Vagina (tissue), 2 donors: ENCODE measurements around the gene SLC25A10. TPM values are rescaled to one million over a fixed set of nuclear protein-coding genes. Genes with fewer than 3 reads are reported as not detected.

Experiments used
- DNase-seq, 2 donors: peaks; one replicate each; pipeline ENCODE4 v3.0.0-alpha.2; 2017; ENCODE audit errors: extremely low spot score in 2 of 2
- H3K27ac ChIP-seq: fragments of 200-600 bp; sonication (generic); one replicate; pipeline ENCODE4 v1.5.1; 2019
- H3K27me3 ChIP-seq: fragments of 200-600 bp; sonication (generic); one replicate; pipeline ENCODE4 v1.5.1; 2019
- H3K36me3 ChIP-seq, 2 donors: fragments of 200-600 bp; sonication (generic); one replicate each; pipeline ENCODE4 v1.5.1; 2017 to 2019
- H3K4me1 ChIP-seq: fragments of 200-600 bp; sonication (generic); one replicate; pipeline ENCODE4 v1.5.1; 2019
- H3K4me3 ChIP-seq, 2 donors: fragments of 200-600 bp; sonication (generic); 1 replicate in 1 of 2; 2 replicates in 1 of 2; pipeline ENCODE4 v1.5.1; 2016 to 2019
- H3K9me3 ChIP-seq: fragments of 200-600 bp; sonication (generic); one replicate; pipeline ENCODE4 v1.5.1; 2019
- POLR2A ChIP-seq, 2 donors: fragments of 450-650 bp; IDR thresholded peaks; one replicate each; pipeline ENCODE4 v1.6.1; 2017; ENCODE audit warnings: antibody characterized with exemption in 2 of 2, mild to moderate bottlenecking in 2 of 2, moderate library complexity in 2 of 2
- POLR2AphosphoS5 ChIP-seq, 2 donors: sonication (generic); formaldehyde crosslinking; IDR thresholded peaks; one replicate each; pipeline ENCODE4 v1.9.0; 2017; ENCODE audit warnings: antibody characterized with exemption in 2 of 2, mild to moderate bottlenecking in 2 of 2, low read depth in 1 of 2; ENCODE audit not compliant: insufficient read depth in 1 of 2
- intact Hi-C: fragments of 100-400 bp; cut with DNase I; formaldehyde crosslinking; loops from one replicate; pipeline ENCODE4 v1.15.1; 2023
- microRNA-seq: library from miRNA; unstranded; fragments of <30 nt; microRNA quantifications from one replicate; pipeline ENCODE4, GENCODE V29; 2017; ENCODE audit warnings: borderline number of aligned reads, borderline replicate concordance
- small RNA-seq: library from RNA; depleted of rRNA; stranded (forward); fragments of <200 nt; gene quantifications from one replicate; pipeline ENCODE3, GENCODE V24; 2016
- total RNA-seq: library from RNA; depleted of rRNA; stranded (reverse); fragments of >200 nt; gene quantifications from one replicate; pipeline ENCODE4 v1.2.3, GENCODE V29; 2016
- TF ChIP-seq, protein P1 (sequence below), 3 experiments: fragments of 450-650 bp in 2 of 3; fragments of 200-600 bp in 1 of 3; sonication (generic) in 1 of 3; IDR thresholded peaks; one replicate each; pipeline ENCODE4 v1.5.1; 2017 to 2019; ENCODE audit warnings: antibody characterized with exemption in 3 of 3, mild to moderate bottlenecking in 2 of 3, moderate library complexity in 2 of 3

SLC25A10 gene
- total RNA-seq, 1 donor from 2014 or later = 2.9 TPM

- H3K4me3 ChIP-seq = no peak overlapping the region
- H3K36me3 ChIP-seq = no peaks in the 10 kb centered on the region
- no peaks in the 10 kb centered on the region for H3K9me3 ChIP-seq
- TF ChIP-seq, protein P1, sequence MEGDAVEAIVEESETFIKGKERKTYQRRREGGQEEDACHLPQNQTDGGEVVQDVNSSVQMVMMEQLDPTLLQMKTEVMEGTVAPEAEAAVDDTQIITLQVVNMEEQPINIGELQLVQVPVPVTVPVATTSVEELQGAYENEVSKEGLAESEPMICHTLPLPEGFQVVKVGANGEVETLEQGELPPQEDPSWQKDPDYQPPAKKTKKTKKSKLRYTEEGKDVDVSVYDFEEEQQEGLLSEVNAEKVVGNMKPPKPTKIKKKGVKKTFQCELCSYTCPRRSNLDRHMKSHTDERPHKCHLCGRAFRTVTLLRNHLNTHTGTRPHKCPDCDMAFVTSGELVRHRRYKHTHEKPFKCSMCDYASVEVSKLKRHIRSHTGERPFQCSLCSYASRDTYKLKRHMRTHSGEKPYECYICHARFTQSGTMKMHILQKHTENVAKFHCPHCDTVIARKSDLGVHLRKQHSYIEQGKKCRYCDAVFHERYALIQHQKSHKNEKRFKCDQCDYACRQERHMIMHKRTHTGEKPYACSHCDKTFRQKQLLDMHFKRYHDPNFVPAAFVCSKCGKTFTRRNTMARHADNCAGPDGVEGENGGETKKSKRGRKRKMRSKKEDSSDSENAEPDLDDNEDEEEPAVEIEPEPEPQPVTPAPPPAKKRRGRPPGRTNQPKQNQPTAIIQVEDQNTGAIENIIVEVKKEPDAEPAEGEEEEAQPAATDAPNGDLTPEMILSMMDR (IDR thresholded peaks at IDR 0.05) = no peak
- no peak for TF ChIP-seq POLR2AphosphoS5 (IDR thresholded peaks at IDR 0.05; ENCODE audit: insufficient read depth in 1 of 2, low read depth in 1 of 2)
- TF ChIP-seq POLR2A (IDR thresholded peaks at IDR 0.05) = no peak
- DNase-seq = no peak
- intact Hi-C loops = no loop called here
- no peaks in the 10 kb centered on the region for H3K4me1 ChIP-seq
- H3K27me3 ChIP-seq = no peaks in the 10 kb centered on the region
- H3K27ac ChIP-seq = no peak overlapping the region
These were observed 29.0 kb downstream of the SLC25A10 start for GRCh38 chr17:81741049-81741593.

DNA sequence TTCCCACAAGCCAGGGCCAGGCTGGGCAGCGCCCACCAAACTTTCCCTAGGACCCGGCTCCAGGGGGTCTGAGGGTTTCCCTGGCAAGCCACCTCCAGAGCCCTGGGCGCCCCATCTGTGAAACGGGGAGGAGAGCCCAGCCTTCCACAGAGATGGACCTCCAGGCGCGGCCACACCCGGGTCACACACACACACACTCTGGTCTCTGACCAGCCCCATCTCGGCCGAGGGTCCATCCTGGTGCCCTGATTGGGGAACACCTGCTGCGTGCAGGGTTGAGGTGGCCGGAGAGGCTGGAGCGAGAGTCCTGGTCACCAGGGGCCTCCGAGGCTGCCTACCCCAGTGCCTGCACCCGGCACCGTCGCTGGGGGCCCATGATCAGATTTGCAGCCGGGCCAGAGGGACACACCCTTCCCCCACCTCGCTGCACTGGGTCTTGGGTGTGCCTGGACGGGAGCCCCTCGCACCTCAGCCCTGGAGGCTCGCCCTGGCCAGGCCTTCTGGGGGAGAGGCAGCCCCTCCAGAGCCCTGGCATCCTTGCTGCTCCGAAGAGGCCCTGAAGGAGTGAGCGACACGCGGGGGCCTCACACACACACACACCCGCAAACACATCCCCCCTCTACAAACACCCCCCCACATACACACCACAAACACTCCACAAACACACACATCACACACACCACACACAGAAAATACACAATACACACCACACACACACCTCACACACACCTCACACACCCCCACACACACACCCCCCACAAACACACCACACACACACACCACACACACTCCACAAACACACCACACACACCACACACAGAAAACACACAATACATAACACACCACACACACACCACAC is 29.7 kb downstream of the SLC25A10 start:
- H3K4me3 ChIP-seq = no peak overlapping the region
- H3K9me3 ChIP-seq = no peaks in the 10 kb centered on the region
- H3K4me1 ChIP-seq = no peaks in the 10 kb centered on the region
- intact Hi-C loops = no loop called here
- H3K36me3 ChIP-seq = no peaks in the 10 kb centered on the region
- no peak overlapping the region for H3K27ac ChIP-seq
- no peak for TF ChIP-seq POLR2A (IDR thresholded peaks at IDR 0.05)
- no peak for TF ChIP-seq POLR2AphosphoS5 (IDR thresholded peaks at IDR 0.05; ENCODE audit: insufficient read depth in 1 of 2, low read depth in 1 of 2)
- TF ChIP-seq, protein P1 (IDR thresholded peaks at IDR 0.05) = no peak
- no peaks in the 10 kb centered on the region for H3K27me3 ChIP-seq
- DNase-seq = no peak

Small RNA genes lying within 50 kb of the gene (microRNA-seq; reads per million reads assigned to microRNA genes)
- gene MIR6786 = not detected

Small RNA genes lying within 50 kb of the gene (small RNA-seq; reads per million reads assigned to genes)
- gene MIR6786 = not detected

Other genes with a start within 250 kb of the SLC25A10 start
- 2,441 TPM for gene ACTG1, start 199.5 kb upstream of the SLC25A10 start, total RNA-seq
- gene FSCN2, start 183.9 kb upstream of the SLC25A10 start, total RNA-seq = 6.6 TPM
- gene FAAP100, start 159.9 kb upstream of the SLC25A10 start, total RNA-seq = 21.4 TPM
- 68.3 TPM for gene NPLOC4, start 75.2 kb upstream of the SLC25A10 start, total RNA-seq
- gene TSPAN10, start 75.1 kb upstream of the SLC25A10 start, total RNA-seq = not detected
- gene PDE6G, start 55.7 kb upstream of the SLC25A10 start, total RNA-seq = not detected
- 43.0 TPM for gene OXLD1, start 45.7 kb upstream of the SLC25A10 start, total RNA-seq
- 13.8 TPM for gene CCDC137, start 45.5 kb upstream of the SLC25A10 start, total RNA-seq
- 24.1 TPM for gene ARL16, start 28.5 kb upstream of the SLC25A10 start, total RNA-seq
- 72.9 TPM for gene HGS, start 28.3 kb upstream of the SLC25A10 start, total RNA-seq
- gene MRPL12, start 8.9 kb upstream of the SLC25A10 start, total RNA-seq = 77.3 TPM
- gene GCGR, start 91.9 kb downstream of the SLC25A10 start, total RNA-seq = not detected
- gene MCRIP1, start 121.0 kb downstream of the SLC25A10 start, total RNA-seq = 64.1 TPM
- gene PPP1R27, start 122.8 kb downstream of the SLC25A10 start, total RNA-seq = not detected
- gene P4HB, start 148.3 kb downstream of the SLC25A10 start, total RNA-seq = 463 TPM
- 120 TPM for gene ARHGDIA, start 159.1 kb downstream of the SLC25A10 start, total RNA-seq
- gene ALYREF, start 179.3 kb downstream of the SLC25A10 start, total RNA-seq = 78.8 TPM
- 135 TPM for gene ANAPC11, start 179.4 kb downstream of the SLC25A10 start, total RNA-seq
- gene NPB, start 190.0 kb downstream of the SLC25A10 start, total RNA-seq = 4.7 TPM
- 28.0 TPM for gene PCYT2, start 199.1 kb downstream of the SLC25A10 start, total RNA-seq
- 47.9 TPM for gene SIRT7, start 205.9 kb downstream of the SLC25A10 start, total RNA-seq
- gene MAFG, start 215.5 kb downstream of the SLC25A10 start, total RNA-seq = 18.9 TPM
- 9.1 TPM for gene PYCR1, start 225.0 kb downstream of the SLC25A10 start, total RNA-seq
- gene MYADML2, start 234.9 kb downstream of the SLC25A10 start, total RNA-seq = not detected
- not detected for gene NOTUM, start 248.9 kb downstream of the SLC25A10 start, total RNA-seq